Testis (tissue), 2 donors: Measurements from ENCODE around the gene DRAXIN.

ENCODE experiments used
- POLR2A ChIP-seq: fragments of 450-650 bp; IDR thresholded peaks from one replicate; pipeline ENCODE4 v1.6.1; 2017; ENCODE audit warnings: antibody characterized with exemption, mild to moderate bottlenecking, moderate library complexity
- TF ChIP-seq, protein P1 (sequence below), 3 experiments: fragments of 450-650 bp in 2 of 3; fragments of 200-600 bp in 1 of 3; sonication (generic) in 1 of 3; IDR thresholded peaks; one replicate each; pipeline ENCODE4 v1.5.1; 2016 to 2019; ENCODE audit warnings: antibody characterized with exemption in 3 of 3, mild to moderate bottlenecking in 2 of 3, moderate library complexity in 1 of 3

DNA sequence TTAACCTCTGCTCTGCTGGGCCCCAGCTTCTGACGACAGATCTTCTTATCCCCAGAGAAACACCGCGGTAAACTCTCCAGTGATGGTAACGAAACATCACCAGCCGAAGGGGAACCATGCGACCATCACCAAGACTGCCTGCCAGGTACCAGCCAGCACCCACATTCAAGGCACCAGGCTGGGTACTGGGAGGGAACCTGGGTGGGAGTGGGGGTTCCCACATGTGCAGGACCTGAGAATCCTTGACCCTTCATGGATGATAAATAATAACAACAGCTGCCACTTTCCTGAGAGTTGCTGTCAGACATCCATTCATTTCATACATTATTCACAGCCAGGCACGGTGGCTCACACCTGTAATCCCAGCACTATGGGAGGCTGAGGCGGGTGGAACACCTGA is 20.8 kb downstream of the DRAXIN start:
- no peak for TF ChIP-seq POLR2A
- TF ChIP-seq, protein P1, sequence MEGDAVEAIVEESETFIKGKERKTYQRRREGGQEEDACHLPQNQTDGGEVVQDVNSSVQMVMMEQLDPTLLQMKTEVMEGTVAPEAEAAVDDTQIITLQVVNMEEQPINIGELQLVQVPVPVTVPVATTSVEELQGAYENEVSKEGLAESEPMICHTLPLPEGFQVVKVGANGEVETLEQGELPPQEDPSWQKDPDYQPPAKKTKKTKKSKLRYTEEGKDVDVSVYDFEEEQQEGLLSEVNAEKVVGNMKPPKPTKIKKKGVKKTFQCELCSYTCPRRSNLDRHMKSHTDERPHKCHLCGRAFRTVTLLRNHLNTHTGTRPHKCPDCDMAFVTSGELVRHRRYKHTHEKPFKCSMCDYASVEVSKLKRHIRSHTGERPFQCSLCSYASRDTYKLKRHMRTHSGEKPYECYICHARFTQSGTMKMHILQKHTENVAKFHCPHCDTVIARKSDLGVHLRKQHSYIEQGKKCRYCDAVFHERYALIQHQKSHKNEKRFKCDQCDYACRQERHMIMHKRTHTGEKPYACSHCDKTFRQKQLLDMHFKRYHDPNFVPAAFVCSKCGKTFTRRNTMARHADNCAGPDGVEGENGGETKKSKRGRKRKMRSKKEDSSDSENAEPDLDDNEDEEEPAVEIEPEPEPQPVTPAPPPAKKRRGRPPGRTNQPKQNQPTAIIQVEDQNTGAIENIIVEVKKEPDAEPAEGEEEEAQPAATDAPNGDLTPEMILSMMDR (IDR thresholded peaks at IDR 0.05), result no peak
